Stimulated activated CD4-positive, alpha-beta T cell treated with anti-CD3 and anti-CD28 coated beads, Interleukin-15, amount 100 ng/mL, for 1 hour (primary cell): Measurements from ENCODE around the gene TTC29.
"Not testable (repeated sequence)": the region's sequence is repeated elsewhere in the genome, so short reads cannot be mapped to it uniquely, and the experiment has no call there.

Experiments used
- DNase-seq, 2 donors: peaks; one replicate each; pipeline ENCODE4 v3.0.0-alpha.2; 2020; ENCODE audit warnings: low read depth in 1 of 2, low spot score in 1 of 2

Gene TTC29

GRCh38 chr4:146883070-146883469, 62.6 kb downstream of the TTC29 start:
- DNase-seq: no peak

GRCh38 chr4:146857298-146857697, 88.4 kb downstream of the TTC29 start:
- no peak for DNase-seq

GRCh38 chr4:146855761-146856160, 89.9 kb downstream of the TTC29 start:
- DNase-seq: no peak

GRCh38 chr4:146852360-146852759, 93.3 kb downstream of the TTC29 start:
- DNase-seq: no peak

- DNase-seq: no peak
These were observed 98.3 kb downstream of the TTC29 start for GRCh38 chr4:146847345-146847744.

- no peak for DNase-seq
These were observed 98.8 kb downstream of the TTC29 start for GRCh38 chr4:146846882-146847281.

- no peak for DNase-seq
These were observed 100.9 kb downstream of the TTC29 start for GRCh38 chr4:146844761-146845160.

GRCh38 chr4:146842876-146843275, 102.8 kb downstream of the TTC29 start:
- no peak for DNase-seq

GRCh38 chr4:146840731-146841130, 104.9 kb downstream of the TTC29 start:
- no peak for DNase-seq

GRCh38 chr4:146835096-146835495, 110.6 kb downstream of the TTC29 start:
- no peak for DNase-seq

GRCh38 chr4:146834263-146835034, 111.2 kb downstream of the TTC29 start:
- DNase-seq: no peak

GRCh38 chr4:146833530-146833929, 112.1 kb downstream of the TTC29 start:
- no peak for DNase-seq

GRCh38 chr4:146822980-146823379, 122.7 kb downstream of the TTC29 start:
- not testable (repeated sequence) for DNase-seq

GRCh38 chr4:146814750-146815149, 130.9 kb downstream of the TTC29 start:
- no peak for DNase-seq

GRCh38 chr4:146795711-146796110, 150.0 kb downstream of the TTC29 start:
- no peak for DNase-seq

GRCh38 chr4:146793727-146794126, 151.9 kb downstream of the TTC29 start:
- DNase-seq: no peak

- DNase-seq: no peak
These were observed 154.2 kb downstream of the TTC29 start for GRCh38 chr4:146791439-146791838.

- no peak for DNase-seq
These were observed 155.1 kb downstream of the TTC29 start for GRCh38 chr4:146790515-146790914.

- no peak for DNase-seq
These were observed 157.9 kb downstream of the TTC29 start for GRCh38 chr4:146787731-146788130.

- DNase-seq: no peak
These were observed 169.0 kb downstream of the TTC29 start for GRCh38 chr4:146776691-146777090.

GRCh38 chr4:146763560-146763959, 182.1 kb downstream of the TTC29 start:
- DNase-seq: no peak

- DNase-seq: no peak
These were observed 183.6 kb downstream of the TTC29 start for GRCh38 chr4:146762016-146762415.

- no peak for DNase-seq
These were observed 203.2 kb downstream of the TTC29 start for GRCh38 chr4:146742416-146742815.
